K562 (cell line): ENCODE results near the gene SLC2A10. TPM values are rescaled to one million over a fixed set of nuclear protein-coding genes. Genes with fewer than 3 reads are reported as not detected.

Source experiments
- LARP7 ChIP-seq: fragments of 450-650 bp; IDR thresholded peaks from 2 replicates; pipeline ENCODE4 v1.6.1; 2016
- MGA ChIP-seq: fragments of 450-650 bp; IDR thresholded peaks from 2 replicates; pipeline ENCODE4 v1.6.1; 2016; ENCODE audit warnings: mild to moderate bottlenecking, moderate library complexity
- RB1 ChIP-seq: fragments of 450-650 bp; IDR thresholded peaks from 2 replicates; pipeline ENCODE4 v1.6.1; 2017; ENCODE audit warnings: low read depth, mild to moderate bottlenecking
- RERE ChIP-seq: sonication (generic); formaldehyde crosslinking; IDR thresholded peaks from 2 replicates; pipeline ENCODE4 v1.8.0; 2023; ENCODE audit warnings: missing genetic modification reagents, mild to moderate bottlenecking, borderline replicate concordance
- ZBTB7A ChIP-seq: IDR thresholded peaks from 2 replicates; pipeline ENCODE4 v1.6.1; 2011; ENCODE audit warnings: low read depth, mild to moderate bottlenecking, low read length, moderate library complexity, borderline replicate concordance; ENCODE audit not compliant: control insufficient read depth
- polyA plus RNA-seq, 8 experiments: library from polyadenylated mRNA; depleted of rRNA in 4 of 8; stranded (reverse) in 5 of 8; unstranded in 3 of 8; fragments of >200 nt; fragmentation: Nextera tagmentation in 2 of 8; fragmentation: Illumina TruSeq in 1 of 8; extraction: Ambion mirVana in 2 of 8; extraction: Trizol in 1 of 8; gene quantifications; 2 replicates each; pipeline versions ENCODE4 v1.2.1 to v1.2.3, GENCODE V29; 2011 to 2014; ENCODE audit warnings: inconsistent platforms in 1 of 8, missing spikeins in 1 of 8
- total RNA-seq, 7 experiments: library from RNA; depleted of rRNA in 6 of 7; stranded (reverse); fragments of >200 nt in 6 of 7; fragmentation: Illumina TruSeq in 2 of 7; extraction: Trizol in 2 of 7; gene quantifications; 2 replicates each; pipeline versions ENCODE4 v1.2.1 to v1.2.3, GENCODE V29; 2011 to 2021; ENCODE audit warnings: low replicate concordance in 1 of 7

Gene SLC2A10
- total and polyA plus RNA-seq, 9 of the 15 experiments (the other 6 are each of a cell fraction or from before 2014, with no cell fraction given), result 0.01 to 1.8 (median 0.10) TPM

GRCh38 chr20:46689082-46689753 lies 20.2 kb upstream of the SLC2A10 start, which contains the start of gene TP53RK (continued):
- TF ChIP-seq MGA (no peak), RERE (0 out of 2 replicates have a peak, but pooled peaks have one; percentile 80), ZBTB7A (peak; percentile 24; the same call in 1 of the 2 replicates), RB1 (peak; percentile 87), LARP7 (no peak)
